CD4-positive, alpha-beta T cell treated with Interleukin-15 for 4 hours (primary cell): ENCODE data around the gene RPA3.
"Not testable (repeated sequence)": the region's sequence is repeated elsewhere in the genome, so short reads cannot be mapped to it uniquely, and the experiment has no call there.

Experiments
- DNase-seq: peaks from one replicate; pipeline ENCODE4 v3.0.0-alpha.2; 2020; ENCODE audit warnings: low spot score

Gene RPA3

DNA sequence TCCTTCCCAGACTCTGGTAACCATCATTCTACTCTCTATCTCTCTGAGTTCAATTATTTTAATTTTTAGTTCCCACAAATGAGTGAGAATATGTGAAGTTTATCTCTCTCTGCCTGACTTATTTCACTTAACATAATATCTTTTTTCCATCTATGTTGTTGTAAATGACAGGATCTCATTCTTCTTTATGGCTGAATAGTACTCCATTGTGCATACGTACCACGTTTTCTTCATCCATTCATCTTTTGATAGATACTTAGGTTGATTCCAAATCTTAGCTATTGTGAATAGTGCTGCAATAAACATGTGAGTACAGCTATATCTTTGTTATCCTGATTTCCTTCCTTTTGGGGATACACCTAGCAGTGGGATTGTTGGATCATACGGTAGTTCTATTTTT lies 23.9 kb downstream of the RPA3 start:
- DNase-seq: no peak

DNA sequence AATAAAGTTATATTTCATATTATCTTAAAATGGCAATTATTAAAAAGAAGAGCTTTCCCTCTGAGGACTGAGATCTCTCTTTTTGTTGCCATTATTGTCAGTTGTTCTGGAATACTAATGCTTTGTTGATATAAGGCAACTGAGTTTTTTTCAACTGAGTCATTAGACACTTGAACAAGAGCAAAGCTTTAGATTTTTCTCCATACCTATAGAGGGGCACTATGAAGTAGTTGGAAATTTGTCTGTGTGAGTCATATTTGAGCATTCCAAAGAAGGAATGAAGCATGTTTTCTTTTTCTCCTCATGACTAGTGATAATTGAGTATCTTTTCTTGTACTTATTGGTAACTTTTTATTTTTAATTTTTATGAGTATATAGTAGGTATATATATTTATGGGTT lies 24.5 kb downstream of the RPA3 start:
- DNase-seq: no peak

- no peak for DNase-seq
Measured at GRCh38 chr7:7688956-7689355, 29.5 kb downstream of the RPA3 start.

GRCh38 chr7:7688310-7688709 lies 30.1 kb downstream of the RPA3 start:
- no peak for DNase-seq

DNA sequence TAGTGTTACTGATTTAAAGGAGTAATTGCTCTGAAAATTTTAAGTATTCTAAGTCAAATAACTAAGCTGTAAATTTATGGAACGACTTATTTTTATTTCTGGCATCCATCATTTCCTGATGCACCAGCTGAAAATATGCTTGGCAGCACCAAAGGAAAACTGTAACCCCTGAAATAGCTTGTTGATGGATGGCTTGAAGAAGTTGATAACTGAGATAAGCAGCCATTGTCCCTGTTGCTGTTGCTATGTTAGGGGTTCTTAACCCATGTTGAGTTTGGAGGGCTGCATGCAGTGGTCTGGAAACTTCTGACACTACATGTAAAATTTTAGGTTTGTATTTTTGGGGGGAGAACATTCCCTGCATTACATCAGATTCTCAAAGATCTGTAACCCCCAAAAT lies 30.6 kb downstream of the RPA3 start:
- no peak for DNase-seq

- no peak for DNase-seq
Measured at GRCh38 chr7:7686811-7687508, 31.4 kb downstream of the RPA3 start.

- DNase-seq: no peak
Measured at GRCh38 chr7:7682861-7683260, 35.5 kb downstream of the RPA3 start.

DNA sequence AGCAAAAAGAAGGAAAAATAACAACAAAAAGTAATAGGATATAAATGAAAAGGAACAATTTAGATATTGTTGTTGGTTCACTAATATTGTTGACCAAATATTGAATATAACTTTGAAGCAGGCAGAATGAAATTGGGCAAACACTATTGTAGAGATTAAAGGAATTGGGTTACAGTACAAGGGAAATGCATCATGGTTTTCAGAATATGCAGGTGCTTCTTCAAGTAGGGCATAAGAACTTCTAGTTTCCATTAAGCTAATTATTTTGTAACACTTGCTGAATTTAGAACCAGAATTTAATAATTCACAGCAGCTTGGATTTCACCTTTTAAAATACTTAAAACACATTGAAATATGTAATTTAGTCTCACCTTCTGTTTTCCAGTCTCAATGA lies 36.5 kb downstream of the RPA3 start:
- no peak for DNase-seq

- peak; percentile 70 for DNase-seq
Measured at GRCh38 chr7:7681191-7681935, 37.0 kb downstream of the RPA3 start.

- DNase-seq: not testable (repeated sequence)
Measured at GRCh38 chr7:7679640-7680039, 38.8 kb downstream of the RPA3 start.

- DNase-seq: no peak
Measured at GRCh38 chr7:7675686-7676085, 42.7 kb downstream of the RPA3 start.

DNA sequence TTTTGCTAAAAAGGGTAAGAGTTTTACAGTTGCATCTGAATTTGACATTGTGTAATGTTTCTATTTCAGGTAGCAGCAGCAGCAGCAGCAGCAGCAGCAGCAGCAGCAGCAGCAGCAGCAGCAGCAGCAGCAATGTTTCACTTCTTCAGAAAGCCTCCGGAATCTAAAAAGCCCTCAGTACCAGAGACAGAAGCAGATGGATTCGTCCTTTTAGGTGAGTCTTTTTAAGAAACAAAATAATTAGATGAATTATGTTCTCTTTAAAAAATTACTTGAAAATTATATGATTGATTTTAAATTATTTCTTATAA lies 45.2 kb downstream of the RPA3 start:
- no peak for DNase-seq

DNA sequence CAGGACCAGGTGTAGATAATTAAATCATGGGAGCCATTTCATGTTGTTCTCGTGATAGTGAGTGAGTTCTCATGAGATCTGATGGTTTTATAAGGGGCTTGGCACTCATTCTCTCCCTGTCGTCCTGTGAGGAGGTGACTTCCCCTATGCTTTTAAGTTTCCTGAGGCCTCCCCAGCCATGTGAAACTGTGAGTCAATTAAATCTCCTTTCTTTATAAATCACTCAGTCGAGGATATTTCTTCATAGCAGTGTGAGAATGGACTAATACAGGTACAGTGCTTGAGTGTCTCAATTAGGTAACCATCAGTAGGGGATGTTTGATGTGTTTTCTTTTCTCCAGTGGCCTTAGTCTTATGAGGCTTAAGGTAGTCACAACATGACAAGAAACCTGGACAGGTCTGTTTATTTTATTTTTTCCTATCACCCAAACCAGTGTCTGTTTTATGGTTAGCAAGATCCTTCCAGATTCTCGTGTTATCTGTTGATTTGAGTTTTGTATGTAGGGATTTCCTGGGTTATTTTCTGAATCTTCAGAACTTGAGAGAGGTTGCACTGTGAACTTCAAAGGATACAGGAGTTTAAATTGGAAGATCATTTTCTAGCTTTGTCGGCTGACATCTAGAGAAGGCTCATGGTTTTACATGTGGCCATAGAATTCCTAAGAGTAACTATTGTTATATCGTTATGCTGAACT lies 45.7 kb downstream of the RPA3 start:
- DNase-seq: no peak

DNA sequence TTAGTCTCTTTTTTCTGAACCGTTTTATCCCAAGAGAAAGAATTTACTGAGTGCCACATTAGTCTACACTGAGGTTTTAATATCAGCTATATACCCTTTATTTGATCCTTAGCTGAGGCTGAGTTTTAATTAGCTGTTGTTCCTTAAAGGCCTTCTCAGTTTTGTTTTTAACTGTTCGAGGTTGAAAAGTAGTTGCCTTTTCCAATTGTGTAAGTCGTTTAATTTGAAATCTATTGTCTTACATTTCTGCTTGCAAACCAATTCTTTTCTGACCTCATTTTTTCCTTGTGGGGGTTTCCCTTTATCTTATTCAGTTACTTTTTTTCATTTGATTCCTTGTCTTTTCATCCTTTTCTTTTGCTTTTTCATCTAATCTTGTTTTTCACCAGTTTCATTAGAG lies 47.0 kb downstream of the RPA3 start:
- no peak for DNase-seq

GRCh38 chr7:7670490-7670889 lies 47.9 kb downstream of the RPA3 start:
- DNase-seq: no peak

- DNase-seq: no peak
Measured at GRCh38 chr7:7668706-7669105, 49.7 kb downstream of the RPA3 start.

- DNase-seq: no peak
Measured at GRCh38 chr7:7667187-7667586, 51.2 kb downstream of the RPA3 start.

DNA sequence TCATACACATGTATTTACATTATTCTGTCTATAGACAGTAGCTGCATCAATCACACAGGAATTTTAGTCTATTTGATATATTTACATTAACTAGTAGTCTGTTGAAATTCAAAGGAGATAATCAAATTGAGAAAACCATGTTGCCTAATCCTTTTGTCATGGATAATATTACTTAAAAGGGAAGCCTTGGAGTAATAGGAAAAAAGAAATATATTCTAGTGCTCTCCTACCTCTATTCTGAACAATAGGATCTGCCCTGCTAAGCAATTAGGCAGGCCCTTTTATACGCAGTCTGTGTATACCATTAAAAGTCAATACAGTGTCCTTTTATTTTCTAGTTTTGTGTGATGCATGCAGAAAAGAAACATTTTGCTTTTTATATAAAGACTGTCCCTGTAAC lies 53.4 kb downstream of the RPA3 start:
- DNase-seq: no peak

DNA sequence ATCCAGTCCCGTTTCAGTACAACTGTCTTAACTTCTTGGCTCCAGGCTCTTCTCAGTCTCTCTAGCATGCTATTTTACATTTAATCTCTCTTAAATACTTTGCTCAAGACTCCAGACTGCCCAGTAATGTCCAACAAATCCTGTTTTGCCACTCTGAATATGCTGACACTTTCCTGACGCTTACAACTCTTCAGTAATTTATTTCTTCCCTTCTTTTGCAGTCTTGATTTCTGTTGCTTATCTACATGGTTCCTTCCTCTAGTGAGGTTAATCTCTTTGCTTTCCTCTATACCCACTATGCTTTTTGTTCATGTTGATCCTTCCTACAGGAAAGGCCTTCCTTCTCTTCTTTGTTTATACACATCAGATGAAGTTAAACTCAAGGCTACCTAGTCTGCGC lies 54.1 kb downstream of the RPA3 start:
- DNase-seq: no peak

- DNase-seq: no peak
Measured at GRCh38 chr7:7662527-7662926, 55.9 kb downstream of the RPA3 start.

- DNase-seq: not testable (repeated sequence)
Measured at GRCh38 chr7:7656459-7656858, 61.9 kb downstream of the RPA3 start.

DNA sequence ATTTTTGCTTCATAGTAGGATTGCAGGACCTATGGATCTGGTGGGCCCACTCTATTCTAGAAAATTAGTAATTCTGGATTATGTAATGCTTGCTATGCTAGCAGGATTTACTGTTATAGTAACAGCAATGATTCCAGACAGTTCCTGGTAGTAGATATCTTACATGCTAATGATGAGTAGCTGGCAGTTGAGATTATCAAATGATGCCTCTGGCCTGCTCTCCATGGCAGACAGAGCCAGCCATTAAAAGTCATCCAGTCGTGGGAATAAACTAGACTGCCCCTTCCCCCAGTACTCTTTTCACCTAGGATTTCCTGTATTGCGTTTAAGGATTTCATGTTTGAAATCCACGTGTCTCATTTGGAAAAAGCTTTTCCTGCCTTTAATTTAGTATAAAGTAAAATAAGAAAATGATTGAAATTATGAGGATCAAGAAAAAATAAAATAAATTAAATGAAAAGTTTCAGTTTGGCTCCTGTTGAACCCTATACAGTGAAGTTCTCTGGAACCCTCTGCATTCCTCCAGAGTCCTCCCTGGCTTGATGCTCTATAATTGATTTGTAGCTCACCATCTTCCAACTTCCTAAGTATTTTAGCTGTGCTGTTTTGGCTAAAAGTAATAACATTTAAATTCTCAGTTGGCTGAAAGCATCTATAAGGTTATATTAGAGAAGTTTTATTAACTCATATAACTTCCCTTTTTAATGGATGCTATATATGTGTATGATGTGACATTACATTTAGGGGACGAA lies 63.3 kb downstream of the RPA3 start:
- no peak for DNase-seq
